Endothelial cell of umbilical vein (primary cell): ENCODE measurements around the gene CACNA1F. TPM values are rescaled to one million over a fixed set of nuclear protein-coding genes. Genes with fewer than 3 reads are reported as not detected.

ENCODE experiments used
- BruUV-seq: library from RNA; stranded (reverse); fragments of 400-500 nt; replicated peaks from 2 replicates; lab custom pipeline; 2021; lab: Mats Ljungman, UMichigan
- CTCF ChIA-PET: fragments of 300-600, 350-600 bp; sonication (Branson Sonifier 250); formaldehyde crosslinking; loops from one replicate; lab custom pipeline; 2021; ENCODE audit warnings: antibody characterized with exemption, inconsistent platforms; lab: Charles Lee
- POLR2A ChIA-PET: fragments of 300-600, 350-600 bp; sonication (Branson Sonifier 250); formaldehyde crosslinking; loops from one replicate; lab custom pipeline; 2021; ENCODE audit warnings: antibody characterized with exemption, inconsistent platforms; lab: Charles Lee
- DNase-seq: peaks from one replicate; pipeline ENCODE4 v3.0.0-alpha.2; 2011; ENCODE audit warnings: low read depth, low spot score
- FAIRE-seq: peaks from 2 replicates; lab custom pipeline; 2011; peaks lifted over from hg19 to GRCh38; lab: Jason Lieb, UNC
- H2AFZ ChIP-seq: 2 replicates; pipeline ENCODE4 v1.6.0; 2012; ENCODE audit warnings: low read depth, low read length, control low read depth, inconsistent platforms
- H3K27ac ChIP-seq: 2 replicates; pipeline ENCODE4 v1.5.1; 2011; ENCODE audit warnings: low read depth, mild to moderate bottlenecking, control low read depth, low read length, moderate library complexity; ENCODE audit not compliant: insufficient read depth
- H3K27me3 ChIP-seq, 2 experiments: 2 replicates each; pipeline versions ENCODE4 v1.6.0 to v1.6.1; 2011; ENCODE audit warnings: low read length in 2 of 2, mixed read lengths in 1 of 2; ENCODE audit not compliant: control insufficient read depth in 2 of 2, insufficient read depth in 2 of 2
- H3K36me3 ChIP-seq, 2 experiments: 2 replicates in 1 of 2; 3 replicates in 1 of 2; pipeline ENCODE4 v1.5.1; 2011; ENCODE audit warnings: low read length in 2 of 2, mild to moderate bottlenecking in 1 of 2, moderate library complexity in 1 of 2; ENCODE audit not compliant: control insufficient read depth in 2 of 2, insufficient read depth in 2 of 2; ENCODE audit errors: extremely low read depth in 1 of 2
- H3K4me1 ChIP-seq: 3 replicates; pipeline ENCODE4 v1.5.1; 2011; ENCODE audit warnings: mild to moderate bottlenecking, low read length; ENCODE audit not compliant: control insufficient read depth, insufficient read depth; ENCODE audit errors: extremely low read depth
- H3K4me2 ChIP-seq: 2 replicates; pipeline ENCODE4 v1.6.1; 2011; ENCODE audit warnings: low read length, control low read depth, mixed read lengths; ENCODE audit not compliant: insufficient read depth
- H3K4me3 ChIP-seq, 3 experiments: fragments of 200-600 bp in 1 of 3; sonication (generic), shearing (Covaris generic) in 1 of 3; replicated peaks in 1 of 3; 2 replicates each; pipeline ENCODE4 v1.5.1; 2011 to 2016; ENCODE audit warnings: control low read depth in 3 of 3, low read length in 3 of 3, mild to moderate bottlenecking in 2 of 3, inconsistent platforms in 1 of 3, low read depth in 1 of 3, moderate library complexity in 1 of 3; ENCODE audit not compliant: insufficient read depth in 1 of 3
- H3K79me2 ChIP-seq: 2 replicates; pipeline ENCODE4 v1.6.0; 2012; ENCODE audit warnings: low read length, inconsistent platforms; ENCODE audit not compliant: control insufficient read depth, insufficient read depth
- H3K9ac ChIP-seq: replicated peaks from 2 replicates; pipeline ENCODE3; 2011; ENCODE audit warnings: low read length, control low read depth; ENCODE audit not compliant: insufficient read depth; ENCODE audit errors: extremely low read depth
- H3K9me1 ChIP-seq: replicated peaks from 3 replicates; pipeline ENCODE4 v1.6.0; 2011; ENCODE audit warnings: mild to moderate bottlenecking, low read length; ENCODE audit not compliant: control insufficient read depth, insufficient read depth; ENCODE audit errors: extremely low read depth
- H3K9me3 ChIP-seq: replicated peaks from 2 replicates; pipeline ENCODE4 v1.5.1; 2012; ENCODE audit warnings: low read length, inconsistent platforms; ENCODE audit not compliant: control insufficient read depth, insufficient read depth
- H4K20me1 ChIP-seq: replicated peaks from 2 replicates; pipeline ENCODE3; 2011; ENCODE audit warnings: mild to moderate bottlenecking, low read length; ENCODE audit not compliant: control insufficient read depth, insufficient read depth; ENCODE audit errors: extremely low read depth
- EZH2 ChIP-seq: IDR thresholded peaks from 2 replicates; pipeline ENCODE4 v1.6.1; 2012; ENCODE audit warnings: borderline replicate concordance, low read depth, mild to moderate bottlenecking, moderate library complexity, low read length, inconsistent platforms; ENCODE audit not compliant: severe bottlenecking
- FOS ChIP-seq: IDR thresholded peaks from 2 replicates; pipeline ENCODE4 v1.6.1; 2011; ENCODE audit warnings: mild to moderate bottlenecking, low read length, moderate library complexity, borderline replicate concordance; ENCODE audit not compliant: insufficient read depth
- GATA2 ChIP-seq: IDR thresholded peaks from 2 replicates; pipeline ENCODE4 v1.7.0; 2011; ENCODE audit warnings: low read depth, mild to moderate bottlenecking, moderate library complexity, mixed read lengths, low read length; ENCODE audit not compliant: insufficient read length, insufficient read depth
- JUN ChIP-seq: IDR thresholded peaks from 2 replicates; pipeline ENCODE4 v1.6.1; 2011; ENCODE audit warnings: borderline replicate concordance, low read depth; ENCODE audit not compliant: insufficient read length, insufficient read depth
- MYC ChIP-seq: IDR thresholded peaks from one replicate; pipeline ENCODE4 v1.6.1; 2011; ENCODE audit warnings: mild to moderate bottlenecking, low read depth, low read length
- POLR2A ChIP-seq: IDR thresholded peaks from 2 replicates; pipeline ENCODE4 v1.6.1; 2012; ENCODE audit warnings: low read depth, mild to moderate bottlenecking, control low read depth, low read length
- POLR2AphosphoS5 ChIP-seq: IDR thresholded peaks from 2 replicates; pipeline ENCODE4 v1.6.1; 2012; ENCODE audit warnings: low read depth, mild to moderate bottlenecking, control low read depth, low read length, moderate library complexity; ENCODE audit not compliant: insufficient read depth
- dilution Hi-C: fragments of 300-500 bp; cut with MboI; formaldehyde crosslinking; loops from one replicate; pipeline ENCODE4 v1.15.0; 2019; ENCODE audit warnings: low sequenced_read_pairs; ENCODE audit not compliant: extremely low pct_ligation_motif_present
- intact Hi-C: fragments of 100-400 bp; cut with micrococcal nuclease; formaldehyde crosslinking; loops from one replicate; pipeline ENCODE4 v1.10.0; 2022
- polyA plus RNA-seq, 4 experiments: library from polyadenylated mRNA; depleted of rRNA in 3 of 4; stranded (reverse) in 3 of 4; unstranded in 1 of 4; fragments of >200 nt; gene quantifications; 2 replicates each; pipeline versions ENCODE4 v1.2.1 to v1.2.3, GENCODE V29; 2011 to 2012; ENCODE audit warnings: missing spikeins in 1 of 4
- total RNA-seq: library from RNA; stranded (reverse); gene quantifications from 2 replicates; pipeline ENCODE4 v1.2.3, GENCODE V29; 2021
- TF ChIP-seq, protein P1 (sequence below), 2 donors: IDR thresholded peaks; 1 replicate in 1 of 2; 2 replicates in 1 of 2; pipeline ENCODE4 v1.5.1; 2011; ENCODE audit warnings: low read length in 2 of 2, mild to moderate bottlenecking in 2 of 2, moderate library complexity in 2 of 2, control low read depth in 1 of 2, inconsistent platforms in 1 of 2, low read depth in 1 of 2; ENCODE audit not compliant: insufficient read depth in 1 of 2; ENCODE audit errors: extremely low read depth in 1 of 2
- TF ChIP-seq, protein P2 (sequence below): IDR thresholded peaks from 2 replicates; pipeline ENCODE4 v1.6.1; 2011; ENCODE audit not compliant: insufficient read depth, insufficient read length

The CACNA1F gene
- total and polyA plus RNA-seq, 2 donors (not counting 3 experiments of a cell fraction or from before 2014, with no cell fraction given) = not detected

DNA sequence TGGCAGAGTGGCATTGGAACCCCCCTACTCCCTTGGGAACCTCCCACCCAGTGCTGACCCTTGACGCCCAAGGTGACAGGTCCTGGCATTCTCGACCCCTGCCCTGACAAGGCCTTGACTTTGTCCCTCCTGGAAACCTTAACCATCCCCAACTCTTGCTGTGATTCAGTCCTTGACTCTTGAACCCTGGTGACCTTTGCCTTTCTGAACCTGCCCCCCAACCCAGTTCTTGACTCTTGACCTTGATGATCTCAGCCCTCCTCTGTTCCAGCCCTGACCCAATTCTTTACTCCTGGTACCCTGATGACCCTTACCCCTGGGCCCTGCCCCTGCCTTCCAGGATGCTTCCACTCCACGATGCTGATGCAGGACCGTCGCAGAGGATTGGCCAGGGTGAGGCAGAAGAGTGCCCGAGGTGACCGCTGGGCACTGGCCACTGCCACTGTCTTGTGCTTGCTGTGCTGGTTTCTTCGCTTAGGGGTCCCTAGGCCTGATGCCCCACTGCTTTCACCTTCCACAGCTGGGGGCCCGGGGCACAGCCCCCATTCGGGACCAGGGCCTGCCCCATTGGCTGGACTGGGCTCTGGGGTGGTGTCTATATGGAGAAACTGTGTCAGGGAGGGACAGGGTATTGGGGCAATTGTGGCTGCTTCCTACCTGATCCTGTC lies 1.7 kb downstream of the CACNA1F start:
- dilution Hi-C loops (no loop called here), intact Hi-C loops (no loop called here)
- FAIRE-seq = no peak
- no peak overlapping the region for H3K4me2 ChIP-seq
- no peaks in the 10 kb centered on the region for H3K9me1 ChIP-seq
- peaks cover 2% of the 10 kb centered on the region for H3K4me1 ChIP-seq
- no peak for TF ChIP-seq EZH2
- no peak for TF ChIP-seq JUN
- no peak for TF ChIP-seq POLR2AphosphoS5
- no peak for TF ChIP-seq MYC
- no peak for TF ChIP-seq GATA2
- TF ChIP-seq, protein P1, sequence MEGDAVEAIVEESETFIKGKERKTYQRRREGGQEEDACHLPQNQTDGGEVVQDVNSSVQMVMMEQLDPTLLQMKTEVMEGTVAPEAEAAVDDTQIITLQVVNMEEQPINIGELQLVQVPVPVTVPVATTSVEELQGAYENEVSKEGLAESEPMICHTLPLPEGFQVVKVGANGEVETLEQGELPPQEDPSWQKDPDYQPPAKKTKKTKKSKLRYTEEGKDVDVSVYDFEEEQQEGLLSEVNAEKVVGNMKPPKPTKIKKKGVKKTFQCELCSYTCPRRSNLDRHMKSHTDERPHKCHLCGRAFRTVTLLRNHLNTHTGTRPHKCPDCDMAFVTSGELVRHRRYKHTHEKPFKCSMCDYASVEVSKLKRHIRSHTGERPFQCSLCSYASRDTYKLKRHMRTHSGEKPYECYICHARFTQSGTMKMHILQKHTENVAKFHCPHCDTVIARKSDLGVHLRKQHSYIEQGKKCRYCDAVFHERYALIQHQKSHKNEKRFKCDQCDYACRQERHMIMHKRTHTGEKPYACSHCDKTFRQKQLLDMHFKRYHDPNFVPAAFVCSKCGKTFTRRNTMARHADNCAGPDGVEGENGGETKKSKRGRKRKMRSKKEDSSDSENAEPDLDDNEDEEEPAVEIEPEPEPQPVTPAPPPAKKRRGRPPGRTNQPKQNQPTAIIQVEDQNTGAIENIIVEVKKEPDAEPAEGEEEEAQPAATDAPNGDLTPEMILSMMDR (IDR thresholded peaks at IDR 0.05; ENCODE audit: extremely low read depth in 1 of 2, insufficient read depth in 1 of 2, low read depth in 1 of 2, low read length in 2 of 2) = no peak
- no peak for TF ChIP-seq POLR2A
- TF ChIP-seq FOS = no peak
- TF ChIP-seq, protein P2, sequence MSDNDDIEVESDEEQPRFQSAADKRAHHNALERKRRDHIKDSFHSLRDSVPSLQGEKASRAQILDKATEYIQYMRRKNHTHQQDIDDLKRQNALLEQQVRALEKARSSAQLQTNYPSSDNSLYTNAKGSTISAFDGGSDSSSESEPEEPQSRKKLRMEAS = no peak
- no peaks in the 10 kb centered on the region for H3K36me3 ChIP-seq
- H3K9me3 ChIP-seq = no peaks in the 10 kb centered on the region
- H3K4me3 ChIP-seq = no peak overlapping the region
- no peak overlapping the region for H3K9ac ChIP-seq
- H4K20me1 ChIP-seq = no peaks in the 10 kb centered on the region
- no peak for DNase-seq
- no peaks in the 10 kb centered on the region for H3K79me2 ChIP-seq
- no peaks in the 10 kb centered on the region for H3K27me3 ChIP-seq
- BruUV-seq = no TSS peak
- no peak overlapping the region for H2AFZ ChIP-seq
- H3K27ac ChIP-seq = no peak overlapping the region
- ChIA-PET POLR2A (no interaction called here), CTCF (no interaction called here)
